ENCODE data around the gene IFT172.

- TF ChIP-seq EZH2phosphoT487 (conservative IDR thresholded peaks at IDR 0.05; ENCODE audit: low read length) (no peak), CTCF (IDR thresholded peaks at IDR 0.05; ENCODE audit: insufficient read depth, low read length, poor library complexity, severe bottlenecking) (no peak)
Measured at GRCh38 chr2:27435628-27436027, 53.9 kb downstream of the IFT172 start.

Data from SU-DHL-6 (cell line).